Neural progenitor cell (in vitro differentiated cells): ENCODE results near the gene MAT2A.

Experiments used
- EZH2 ChIP-seq: fragments of 200-600 bp; sonication (generic); IDR thresholded peaks from 2 replicates; pipeline ENCODE4 v1.6.1; 2017; ENCODE audit warnings: antibody characterized with exemption, mild to moderate bottlenecking, moderate library complexity
- TF ChIP-seq, protein P1 (sequence below): fragments of 200-600 bp; sonication (generic); IDR thresholded peaks from 2 replicates; pipeline ENCODE4 v1.5.1; 2017; ENCODE audit warnings: antibody characterized with exemption, mild to moderate bottlenecking

DNA sequence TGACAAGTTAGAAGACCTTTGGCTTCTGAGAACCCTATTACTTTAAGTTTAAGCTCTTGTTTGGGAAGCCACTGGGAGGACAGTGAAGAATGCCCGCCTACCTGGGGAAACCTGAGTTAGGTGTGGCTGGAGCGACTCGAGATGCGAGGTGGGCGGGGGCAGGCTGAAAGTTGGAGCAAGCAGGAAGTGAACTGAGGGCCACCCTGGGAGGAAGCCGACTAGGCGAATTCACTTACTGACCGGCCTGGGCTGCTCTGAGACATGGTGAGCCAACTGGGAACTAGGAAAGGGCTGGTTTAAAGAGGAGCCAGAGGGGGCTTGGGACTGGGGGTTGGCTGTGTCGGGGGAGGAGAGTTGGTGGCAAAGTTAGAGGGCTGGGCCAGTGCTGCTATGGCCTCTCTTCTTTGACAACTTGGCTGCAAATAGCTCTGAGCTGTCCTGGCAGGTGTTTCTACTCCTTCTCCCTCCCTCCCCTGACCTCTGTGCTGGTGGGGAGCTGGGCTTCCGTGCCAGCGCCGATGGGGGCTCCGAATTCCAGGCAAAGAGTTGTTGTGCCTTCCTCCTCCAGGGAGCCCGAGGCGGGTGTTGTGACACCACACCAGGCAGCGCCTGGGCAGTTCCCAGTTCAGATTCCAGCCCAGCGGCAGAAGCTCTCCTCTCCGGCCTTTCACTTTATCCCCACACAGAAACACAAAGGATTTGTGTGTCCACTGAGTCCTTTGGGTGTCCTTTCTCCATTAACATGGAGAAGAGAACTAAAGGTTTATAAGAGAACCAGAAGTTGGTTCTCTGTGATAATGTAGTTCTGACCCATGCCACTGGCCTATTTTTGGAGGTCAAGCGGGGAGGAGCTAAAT is 38.6 kb downstream of the MAT2A start, which contains the start of gene VAMP8:
- TF ChIP-seq, protein P1, sequence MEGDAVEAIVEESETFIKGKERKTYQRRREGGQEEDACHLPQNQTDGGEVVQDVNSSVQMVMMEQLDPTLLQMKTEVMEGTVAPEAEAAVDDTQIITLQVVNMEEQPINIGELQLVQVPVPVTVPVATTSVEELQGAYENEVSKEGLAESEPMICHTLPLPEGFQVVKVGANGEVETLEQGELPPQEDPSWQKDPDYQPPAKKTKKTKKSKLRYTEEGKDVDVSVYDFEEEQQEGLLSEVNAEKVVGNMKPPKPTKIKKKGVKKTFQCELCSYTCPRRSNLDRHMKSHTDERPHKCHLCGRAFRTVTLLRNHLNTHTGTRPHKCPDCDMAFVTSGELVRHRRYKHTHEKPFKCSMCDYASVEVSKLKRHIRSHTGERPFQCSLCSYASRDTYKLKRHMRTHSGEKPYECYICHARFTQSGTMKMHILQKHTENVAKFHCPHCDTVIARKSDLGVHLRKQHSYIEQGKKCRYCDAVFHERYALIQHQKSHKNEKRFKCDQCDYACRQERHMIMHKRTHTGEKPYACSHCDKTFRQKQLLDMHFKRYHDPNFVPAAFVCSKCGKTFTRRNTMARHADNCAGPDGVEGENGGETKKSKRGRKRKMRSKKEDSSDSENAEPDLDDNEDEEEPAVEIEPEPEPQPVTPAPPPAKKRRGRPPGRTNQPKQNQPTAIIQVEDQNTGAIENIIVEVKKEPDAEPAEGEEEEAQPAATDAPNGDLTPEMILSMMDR = no peak
- TF ChIP-seq EZH2 = no peak
